Activated naive CD4-positive, alpha-beta T cell (primary cell): ENCODE data around the gene YPEL5.

Experiments used
- DNase-seq, 4 experiments: peaks; one replicate each; lab custom pipeline; 2025; lab: John Stamatoyannopoulos, UW

Gene YPEL5

GRCh38 chr2:30205456-30205855 is 58.6 kb downstream of the YPEL5 start:
- no peak for DNase-seq

GRCh38 chr2:30206461-30207430 is 59.9 kb downstream of the YPEL5 start:
- no peak for DNase-seq

DNA sequence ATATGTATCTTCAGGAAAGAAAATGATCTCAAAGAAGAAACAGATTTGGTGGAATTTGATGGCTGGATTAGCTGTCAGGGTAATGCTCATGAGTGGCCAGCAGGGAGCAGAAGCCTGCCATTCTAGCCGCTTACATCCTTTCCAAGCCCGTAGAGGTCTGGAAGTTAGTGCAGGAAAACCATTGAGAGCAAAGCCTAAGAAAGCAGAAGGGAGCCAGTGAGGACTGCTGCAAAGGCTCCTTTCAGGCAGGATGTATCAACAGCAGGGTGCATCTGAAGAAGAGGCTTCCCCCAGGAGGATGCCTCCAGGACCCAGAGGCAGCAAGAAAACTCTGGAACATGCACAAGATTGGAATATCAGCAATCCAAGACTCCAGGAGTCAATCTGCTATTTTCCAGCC is 61.6 kb downstream of the YPEL5 start:
- no peak for DNase-seq

DNA sequence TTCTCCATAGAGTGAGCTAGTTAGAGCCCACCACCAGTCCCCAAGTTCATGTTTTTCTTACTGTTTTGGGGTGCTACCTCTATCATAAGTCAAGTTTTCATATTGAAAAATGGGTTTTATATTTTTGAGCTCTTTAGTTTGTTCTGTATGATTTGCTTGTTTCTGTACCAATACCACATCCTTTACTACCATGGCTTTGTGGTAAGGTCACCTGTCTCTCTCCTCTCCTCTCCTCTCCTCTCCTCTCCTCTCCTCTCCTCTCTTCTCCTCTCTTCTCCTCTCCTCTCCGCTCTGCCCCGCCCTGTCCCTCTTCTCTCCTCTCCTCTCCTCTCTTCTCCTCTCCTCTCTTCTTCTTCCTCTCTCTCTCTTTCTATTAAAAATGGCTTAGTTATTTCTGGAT is 62.4 kb downstream of the YPEL5 start:
- no peak for DNase-seq
